CD14-positive monocyte (primary cell): ENCODE measurements around the gene PLXNC1. TPM values are rescaled to one million over a fixed set of nuclear protein-coding genes. Genes with fewer than 3 reads are reported as not detected.

Experiments used
- DNase-seq, 3 donors: peaks; one replicate each; pipeline ENCODE4 v3.0.0-alpha.2; 2011 to 2022
- H2AFZ ChIP-seq: 2 replicates; pipeline ENCODE4 v1.6.0; 2012; ENCODE audit warnings: mild to moderate bottlenecking, low read depth, low read length, inconsistent platforms; ENCODE audit not compliant: insufficient read depth, poor library complexity, severe bottlenecking
- H3K27ac ChIP-seq, 2 donors: 1 replicate in 1 of 2; 2 replicates in 1 of 2; pipeline ENCODE4 v1.5.1; 2012 to 2013; ENCODE audit warnings: low read length in 2 of 2, control low read depth in 1 of 2, inconsistent platforms in 1 of 2, low read depth in 1 of 2, mild to moderate bottlenecking in 1 of 2
- H3K27me3 ChIP-seq, 2 donors: one replicate each; pipeline versions ENCODE4 v1.6.0 to v1.6.1; 2011 to 2013; ENCODE audit warnings: low read length in 2 of 2; ENCODE audit not compliant: control insufficient read depth in 2 of 2, insufficient read depth in 2 of 2
- H3K36me3 ChIP-seq, 2 donors: replicated peaks in 1 of 2; 1 replicate in 1 of 2; 2 replicates in 1 of 2; pipeline versions ENCODE4 v1.5.1 to v1.6.1; 2012 to 2013; ENCODE audit warnings: low read length in 2 of 2, control low read depth in 1 of 2, inconsistent platforms in 1 of 2, mild to moderate bottlenecking in 1 of 2; ENCODE audit not compliant: insufficient read depth in 2 of 2, control insufficient read depth in 1 of 2
- H3K4me1 ChIP-seq, 2 donors: 1 replicate in 1 of 2; 2 replicates in 1 of 2; pipeline versions ENCODE4 v1.5.1 to v1.6.1; 2012 to 2013; ENCODE audit warnings: low read length in 2 of 2, control low read depth in 1 of 2, inconsistent platforms in 1 of 2, mild to moderate bottlenecking in 1 of 2, moderate library complexity in 1 of 2; ENCODE audit not compliant: insufficient read depth in 2 of 2, control insufficient read depth in 1 of 2
- H3K4me2 ChIP-seq: replicated peaks from 2 replicates; pipeline ENCODE3; 2012; ENCODE audit warnings: low read length, moderate library complexity, mild to moderate bottlenecking; ENCODE audit not compliant: poor library complexity, severe bottlenecking; ENCODE audit errors: extremely low read depth
- H3K4me3 ChIP-seq, 3 experiments: fragments of 200-600 bp in 1 of 3; sonication (generic) in 1 of 3; replicated peaks in 1 of 3; 1 replicate in 2 of 3; 2 replicates in 1 of 3; pipeline ENCODE4 v1.5.1; 2011 to 2013; ENCODE audit warnings: low read length in 3 of 3, mild to moderate bottlenecking in 3 of 3, control low read depth in 2 of 3, low read depth in 2 of 3, inconsistent platforms in 1 of 3, moderate library complexity in 1 of 3
- H3K79me2 ChIP-seq: 2 replicates; pipeline ENCODE4 v1.6.0; 2012; ENCODE audit warnings: mild to moderate bottlenecking, control low read depth, inconsistent platforms, low read length, moderate library complexity; ENCODE audit not compliant: insufficient read depth
- H3K9ac ChIP-seq: 2 replicates; pipeline ENCODE4 v1.6.0; 2017; ENCODE audit warnings: low read length, mild to moderate bottlenecking; ENCODE audit not compliant: insufficient read depth, poor library complexity, severe bottlenecking
- H3K9me3 ChIP-seq, 2 donors: replicated peaks in 1 of 2; 1 replicate in 1 of 2; 2 replicates in 1 of 2; pipeline versions ENCODE4 v1.5.1 to v1.6.1; 2012 to 2013; ENCODE audit warnings: low read length in 2 of 2, control low read depth in 1 of 2; ENCODE audit not compliant: control insufficient read depth in 1 of 2, insufficient read depth in 1 of 2
- H4K20me1 ChIP-seq: 2 replicates; pipeline ENCODE4 v1.6.0; 2012; ENCODE audit warnings: mild to moderate bottlenecking, low read length, control low read depth, moderate library complexity; ENCODE audit not compliant: insufficient read depth
- H3K27ac Mint-ChIP-seq, 7 donors: one replicate each; pipeline ENCODE4 v1.8.0; 2020; ENCODE audit warnings: mild to moderate bottlenecking in 7 of 7, mixed read lengths in 7 of 7, moderate library complexity in 6 of 7, inconsistent platforms in 2 of 7
- H3K27me3 Mint-ChIP-seq, 3 donors: one replicate each; pipeline ENCODE4 v1.8.0; 2021 to 2022; ENCODE audit warnings: low read depth in 3 of 3, mild to moderate bottlenecking in 3 of 3, mixed read lengths in 3 of 3, moderate library complexity in 3 of 3, inconsistent platforms in 1 of 3
- H3K36me3 Mint-ChIP-seq, 2 donors: one replicate each; pipeline ENCODE4 v1.8.0; 2020; ENCODE audit warnings: mixed read lengths in 2 of 2, inconsistent platforms in 1 of 2, mild to moderate bottlenecking in 1 of 2
- H3K4me1 Mint-ChIP-seq: one replicate; pipeline ENCODE4 v1.8.0; 2020; ENCODE audit warnings: mild to moderate bottlenecking, mixed read lengths
- H3K4me3 Mint-ChIP-seq, 2 donors: one replicate each; pipeline ENCODE4 v1.8.0; 2020; ENCODE audit warnings: mild to moderate bottlenecking in 2 of 2, mixed read lengths in 2 of 2, moderate library complexity in 1 of 2
- H3K9me3 Mint-ChIP-seq, 7 donors: one replicate each; pipeline ENCODE4 v1.8.0; 2020 to 2022; ENCODE audit warnings: mixed read lengths in 7 of 7, mild to moderate bottlenecking in 6 of 7, moderate library complexity in 6 of 7, inconsistent platforms in 2 of 7
- CTCF ChIP-seq: fragments of 200-600 bp; IDR thresholded peaks from one replicate; pipeline ENCODE4 v1.8.0; 2022; ENCODE audit warnings: antibody characterized with exemption, mild to moderate bottlenecking
- WGBS: methylation state at CpG from one replicate; pipeline ENCODE4 v1.1.5; 2013; ENCODE audit warnings: missing lambda C conversion rate; ENCODE audit not compliant: insufficient coverage; 5-methylcytosine and 5-hydroxymethylcytosine counted together
- intact Hi-C, 2 donors: fragments of 100-400 bp; cut with micrococcal nuclease; formaldehyde crosslinking; loops; one replicate each; pipeline versions ENCODE4 v1.15.0 to v1.15.1; 2023
- polyA plus RNA-seq, 3 donors: library from polyadenylated mRNA; depleted of rRNA in 1 of 3; unstranded in 2 of 3; stranded (reverse) in 1 of 3; fragments of 300-500 nt in 2 of 3; fragments of >200 nt in 1 of 3; fragmentation: Illumina TruSeq in 2 of 3; gene quantifications; 1 replicate in 2 of 3; 2 replicates in 1 of 3; pipeline ENCODE4 v1.2.3, GENCODE V29; 2012 to 2021

The PLXNC1 gene
- polyA plus RNA-seq, 3 donors, result 14.3 to 35.2 (median 15.4) TPM

DNA sequence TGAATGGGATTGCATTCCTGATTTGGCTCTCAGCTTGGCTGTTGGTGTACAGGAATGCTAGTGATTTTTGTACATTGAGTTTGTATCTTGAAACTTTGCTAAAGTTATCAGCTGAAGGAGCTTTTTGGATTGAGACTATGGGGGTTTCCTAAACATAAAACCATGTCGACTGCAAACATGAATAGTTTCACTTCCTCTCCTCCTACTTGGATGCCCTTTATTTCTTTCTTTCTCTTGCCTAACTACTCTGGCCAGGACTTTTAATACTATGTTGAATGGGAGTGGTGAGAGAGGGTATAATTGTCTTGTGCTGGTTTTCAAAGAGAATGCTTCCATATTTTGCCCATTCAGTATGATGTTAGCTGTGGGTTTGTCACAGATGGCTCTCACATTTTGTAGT is 169.8 kb downstream of the PLXNC1 start:
- peaks cover 25 to 47% (median 34%) of the 10 kb centered on the region in 7 donors for H3K9me3 Mint-ChIP-seq
- H3K4me3 ChIP-seq, result no peak overlapping the region
- intact Hi-C loops, result no loop called here

GRCh38 chr12:94320109-94320508 is 171.7 kb downstream of the PLXNC1 start:
- no peak overlapping the region for H3K4me2 ChIP-seq
- Mint-ChIP-seq H3K9me3 (peaks cover 25 to 47% (median 34%) of the 10 kb centered on the region in 7 donors), H3K4me3 (no peak overlapping the region), H3K27ac (no peak overlapping the region), H3K27me3 (no peaks in the 10 kb centered on the region), H3K4me1 (peaks cover 7% of the 10 kb centered on the region), H3K36me3 (peaks cover 51 to 62% of the 10 kb centered on the region in 2 donors)
- TF ChIP-seq CTCF, result no peak
- H3K9me3 ChIP-seq, result peaks cover 23 to 31% of the 10 kb centered on the region in 2 donors
- no peaks in the 10 kb centered on the region for H3K79me2 ChIP-seq
- DNase-seq, result no peak
- intact Hi-C loops, result no loop called here
- no peak overlapping the region for H3K4me3 ChIP-seq
- no peaks in the 10 kb centered on the region for H4K20me1 ChIP-seq
- H3K9ac ChIP-seq, result no peak overlapping the region
- no peak overlapping the region for H2AFZ ChIP-seq
- no peak overlapping the region for H3K27ac ChIP-seq
- no peaks in the 10 kb centered on the region for H3K27me3 ChIP-seq
- H3K36me3 ChIP-seq, result peaks cover 22 to 61% of the 10 kb centered on the region in 2 donors
- no peaks in the 10 kb centered on the region for H3K4me1 ChIP-seq

More for the DNA sequence above, 169.8 kb downstream of the PLXNC1 start:
- no peak for TF ChIP-seq CTCF
- DNase-seq, result peak; percentile 6 to 41 (median 30)
- no peaks in the 10 kb centered on the region for H3K4me1 ChIP-seq
- peaks cover 7% of the 10 kb centered on the region for H3K4me1 Mint-ChIP-seq
- H3K4me2 ChIP-seq, result no peak overlapping the region
- H3K4me3 Mint-ChIP-seq, result no peak overlapping the region
- H3K27me3 Mint-ChIP-seq, result no peaks in the 10 kb centered on the region
- H3K9ac ChIP-seq, result no peak overlapping the region
- H3K27ac Mint-ChIP-seq, result peak overlapping the region in 3 of 7 donors; percentile 13 to 58 (median 55)
- no peaks in the 10 kb centered on the region for H4K20me1 ChIP-seq
- H2AFZ ChIP-seq, result no peak overlapping the region
- peaks cover 22 to 50% of the 10 kb centered on the region in 2 donors for H3K36me3 ChIP-seq
- no peaks in the 10 kb centered on the region for H3K79me2 ChIP-seq
- peaks cover 21 to 31% of the 10 kb centered on the region in 2 donors for H3K9me3 ChIP-seq
- peaks cover 39 to 48% of the 10 kb centered on the region in 2 donors for H3K36me3 Mint-ChIP-seq
- H3K27me3 ChIP-seq, result no peaks in the 10 kb centered on the region
- WGBS, result no CpG with 5 or more reads among the region's 1 CpG
- H3K27ac ChIP-seq, result no peak overlapping the region
